NCI-H748 treated with DMSO at 0.1 percent for 48 hours (cell line): ENCODE measurements around the gene C1QL3.
A peak's percentile ranks its signal among the peaks of the same experiment; 100 is the strongest.

Experiments
- DNase-seq: peaks from one replicate; lab custom pipeline; 2025; lab: John Stamatoyannopoulos, UW

The C1QL3 gene

GRCh38 chr10:16521311-16522016 is at the start of gene C1QL3:
C1QL3 (minus strand) TSS chr10:16521879; CDS start chr10:16521065, 814 bp downstream.
- DNase-seq, result no peak

- no peak for DNase-seq
Observed at GRCh38 chr10:16570731-16571130, 49.1 kb upstream of the C1QL3 start.

GRCh38 chr10:16566202-16566805 is 44.6 kb upstream of the C1QL3 start:
- no peak for DNase-seq

- no peak for DNase-seq
Observed at GRCh38 chr10:16565604-16566003, 43.9 kb upstream of the C1QL3 start.

GRCh38 chr10:16562891-16563290 is 41.2 kb upstream of the C1QL3 start:
- DNase-seq, result no peak

- DNase-seq, result no peak
Observed at GRCh38 chr10:16559236-16559773, 37.6 kb upstream of the C1QL3 start.

GRCh38 chr10:16547973-16548372 is 26.3 kb upstream of the C1QL3 start:
- no peak for DNase-seq

- DNase-seq, result peak; percentile 31
Observed at GRCh38 chr10:16545116-16545736, 23.5 kb upstream of the C1QL3 start.

- DNase-seq, result no peak
Observed at GRCh38 chr10:16544591-16544990, 22.9 kb upstream of the C1QL3 start.

GRCh38 chr10:16544099-16544498 is 22.4 kb upstream of the C1QL3 start:
- no peak for DNase-seq

GRCh38 chr10:16536155-16536554 is 14.5 kb upstream of the C1QL3 start:
- no peak for DNase-seq

- DNase-seq, result no peak
Observed at GRCh38 chr10:16529853-16530252, 8.2 kb upstream of the C1QL3 start.

GRCh38 chr10:16527452-16527851 is 5.8 kb upstream of the C1QL3 start:
- no peak for DNase-seq

- no peak for DNase-seq
Observed at GRCh38 chr10:16520900-16521299, 779 bp downstream of the C1QL3 start.

- no peak for DNase-seq
Observed at GRCh38 chr10:16519908-16520861, 1.5 kb downstream of the C1QL3 start.

GRCh38 chr10:16519250-16519907 is 2.3 kb downstream of the C1QL3 start:
- no peak for DNase-seq

GRCh38 chr10:16518822-16519221 is 2.9 kb downstream of the C1QL3 start:
- no peak for DNase-seq

- no peak for DNase-seq
Observed at GRCh38 chr10:16510843-16511242, 10.8 kb downstream of the C1QL3 start.

- DNase-seq, result no peak
Observed at GRCh38 chr10:16509996-16510395, 11.7 kb downstream of the C1QL3 start.

GRCh38 chr10:16505161-16505560 is 16.5 kb downstream of the C1QL3 start:
- no peak for DNase-seq

- no peak for DNase-seq
Observed at GRCh38 chr10:16497911-16498310, 23.8 kb downstream of the C1QL3 start.
